Activated CD4-positive, alpha-beta T cell treated with anti-CD3 and anti-CD28 coated beads for 48 hours (primary cell): ENCODE data around the gene DNAH17.

ENCODE experiments used
- DNase-seq: peaks from one replicate; pipeline ENCODE4 v3.0.0-alpha.2; 2020

DNAH17 gene

GRCh38 chr17:78387977-78388941, 188.9 kb downstream of the DNAH17 start:
- no peak for DNase-seq

GRCh38 chr17:78384479-78385175, 192.6 kb downstream of the DNAH17 start:
- no peak for DNase-seq

DNA sequence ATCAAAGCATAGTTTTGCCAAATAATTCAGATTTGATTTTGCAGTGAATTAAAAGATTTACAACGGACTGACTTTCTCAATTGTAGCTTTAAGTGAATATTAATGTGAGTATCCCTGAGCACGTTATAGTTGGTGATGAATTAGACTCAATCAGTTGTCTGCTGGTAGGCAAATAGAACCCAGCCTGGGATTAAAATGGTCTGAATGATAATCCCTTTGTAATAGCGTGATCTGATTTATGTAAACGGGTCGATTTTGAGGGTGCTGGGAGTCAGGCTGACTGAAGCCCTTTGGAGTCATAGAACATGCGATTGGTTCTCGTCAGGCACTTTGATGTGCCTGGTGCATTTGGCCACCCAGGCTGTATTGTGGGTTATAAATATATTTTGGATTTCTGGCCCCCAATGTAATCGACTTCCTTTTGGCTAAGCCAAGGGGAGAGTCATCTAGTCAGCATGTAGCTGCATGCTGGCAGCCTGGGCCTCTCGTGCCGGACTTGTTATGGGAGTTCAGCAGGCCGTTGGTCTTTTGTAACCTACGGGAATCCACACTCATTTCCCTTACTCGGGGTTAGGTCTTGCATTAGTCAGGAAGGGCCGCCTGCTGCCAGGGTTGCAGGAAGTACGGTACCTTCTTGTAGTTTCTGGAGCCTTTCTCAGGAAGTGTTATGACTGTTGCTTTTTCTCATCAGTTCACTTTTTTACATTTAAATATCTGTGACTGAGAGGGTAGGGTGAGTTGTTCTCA, 193.3 kb downstream of the DNAH17 start:
- peak; percentile 84 for DNase-seq

GRCh38 chr17:78381601-78382232, 195.5 kb downstream of the DNAH17 start:
- DNase-seq, result peak; percentile 68

DNA sequence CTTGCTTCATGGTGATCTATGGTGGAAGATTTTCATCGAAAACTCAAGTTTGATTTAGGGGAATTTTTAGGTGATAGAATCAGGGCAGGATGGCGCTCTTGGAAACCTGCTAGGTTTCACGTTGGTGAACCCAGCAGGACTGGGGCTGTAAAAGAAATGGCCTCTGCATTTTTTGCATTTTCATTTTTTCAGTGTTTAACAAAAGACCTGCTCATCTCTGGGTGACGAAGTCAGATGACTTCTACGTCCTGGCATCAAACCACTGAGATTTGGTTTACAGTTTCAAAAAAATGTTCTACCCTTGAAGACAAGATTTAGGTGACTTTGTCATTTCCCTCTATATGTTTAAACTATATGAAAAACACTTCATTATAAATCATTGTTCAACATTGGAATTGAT, 196.8 kb downstream of the DNAH17 start:
- no peak for DNase-seq

DNA sequence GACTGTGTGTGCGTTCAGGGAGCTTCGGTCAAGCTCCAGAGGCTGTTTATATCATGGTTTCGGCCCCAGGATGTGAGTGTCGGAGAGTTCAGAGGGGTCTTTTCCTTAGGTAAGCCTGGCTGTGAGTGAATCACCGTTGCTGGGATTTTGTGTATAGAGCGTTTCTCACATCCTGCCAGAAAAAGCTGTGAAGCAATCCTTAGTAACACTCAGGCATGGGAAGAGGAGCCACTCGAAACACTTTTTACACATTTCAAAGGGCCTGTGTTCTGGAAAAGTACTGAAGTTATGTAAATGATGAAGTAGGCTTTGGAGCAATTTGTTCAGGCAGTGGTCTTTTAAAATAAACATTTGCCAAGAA, 198.1 kb downstream of the DNAH17 start:
- DNase-seq, result no peak

DNA sequence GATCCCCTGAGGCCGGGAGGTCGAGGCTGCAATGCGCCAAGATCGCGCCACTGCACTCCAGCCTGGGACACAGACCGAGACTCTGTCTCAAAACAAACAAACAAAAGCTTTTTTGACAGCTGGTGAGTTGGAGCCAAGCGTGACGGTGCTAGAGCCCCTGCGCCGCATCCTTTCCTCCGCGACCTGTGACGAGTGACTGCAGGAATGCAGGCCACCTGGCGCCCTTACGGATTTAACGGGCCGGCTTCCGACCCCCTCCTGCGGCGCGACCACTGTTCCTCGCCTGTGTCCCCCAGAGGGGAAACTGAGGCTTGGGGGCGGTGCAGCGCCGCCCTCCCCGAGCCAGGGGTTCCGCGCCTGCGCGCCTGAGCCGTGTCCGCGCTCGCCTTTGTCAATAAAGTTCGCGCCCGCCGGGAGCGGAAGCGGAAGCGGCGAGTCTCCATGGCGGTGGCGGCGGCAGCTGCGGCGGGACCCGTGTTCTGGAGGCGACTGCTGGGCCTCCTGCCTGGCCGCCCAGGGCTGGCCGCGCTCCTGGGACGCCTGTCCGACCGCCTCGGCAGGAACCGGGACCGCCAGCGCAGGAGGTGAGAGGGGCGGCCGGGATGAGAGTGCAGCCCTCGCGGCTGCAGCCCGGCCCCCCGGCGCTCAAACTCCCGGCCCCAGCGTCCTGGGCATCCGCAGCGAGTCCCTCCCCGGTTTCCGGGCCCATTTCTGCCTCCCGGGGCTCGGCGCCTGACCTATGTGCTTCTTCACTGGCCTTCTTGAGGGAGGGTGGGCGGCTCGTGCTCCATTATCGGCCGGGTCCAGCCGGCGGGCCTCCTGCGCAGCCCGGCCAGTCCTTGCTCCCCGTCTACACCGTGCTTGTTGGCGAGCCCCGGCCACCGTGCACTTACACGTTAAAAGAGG, 198.7 kb downstream of the DNAH17 start, which contains the start of gene PGS1:
TSS of gene PGS1 (plus strand) at position 425 of the 906 bp plus-strand sequence. CDS start at position 442, 17 bp downstream.
- peak; percentile 88 for DNase-seq

DNA sequence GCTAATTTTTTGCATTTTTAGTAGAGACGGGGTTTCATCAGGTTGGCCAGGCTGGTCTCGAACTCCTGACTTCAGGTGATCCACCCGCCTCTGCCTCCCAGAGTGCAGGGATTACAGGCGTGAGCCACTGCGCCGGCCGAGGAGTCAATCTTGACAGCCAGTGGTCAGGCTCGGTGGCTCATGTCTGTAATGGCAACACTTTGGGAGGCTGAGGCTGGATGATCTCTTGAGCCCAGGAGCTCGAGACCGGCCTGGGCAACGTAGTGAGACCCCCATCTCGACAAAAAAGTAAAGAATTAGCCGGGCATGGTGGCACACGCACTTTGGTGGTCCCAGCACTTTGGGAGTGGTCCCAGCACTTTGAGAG, 199.4 kb downstream of the DNAH17 start:
- no peak for DNase-seq

DNA sequence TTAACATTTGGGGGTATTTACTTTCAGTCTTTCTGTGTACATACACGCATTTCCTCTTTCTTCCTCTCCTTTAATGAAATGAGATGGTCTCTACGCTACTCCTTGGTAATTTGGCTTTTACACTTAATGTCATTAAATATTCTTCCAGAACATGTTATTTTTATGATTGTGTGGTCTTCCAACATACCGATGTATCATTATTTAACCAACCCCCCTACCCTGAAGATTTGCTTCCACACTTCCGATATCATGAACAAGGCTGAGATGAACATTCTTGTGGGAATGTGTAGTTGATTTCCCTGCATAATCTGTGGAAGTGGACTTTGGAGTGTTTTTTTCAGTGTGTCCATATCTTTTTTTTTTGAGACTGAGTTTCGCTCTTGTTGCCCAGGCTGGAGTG, 201.0 kb downstream of the DNAH17 start:
- DNase-seq, result no peak

- DNase-seq, result no peak
Observed at GRCh38 chr17:78375401-78376151, 201.6 kb downstream of the DNAH17 start.

DNA sequence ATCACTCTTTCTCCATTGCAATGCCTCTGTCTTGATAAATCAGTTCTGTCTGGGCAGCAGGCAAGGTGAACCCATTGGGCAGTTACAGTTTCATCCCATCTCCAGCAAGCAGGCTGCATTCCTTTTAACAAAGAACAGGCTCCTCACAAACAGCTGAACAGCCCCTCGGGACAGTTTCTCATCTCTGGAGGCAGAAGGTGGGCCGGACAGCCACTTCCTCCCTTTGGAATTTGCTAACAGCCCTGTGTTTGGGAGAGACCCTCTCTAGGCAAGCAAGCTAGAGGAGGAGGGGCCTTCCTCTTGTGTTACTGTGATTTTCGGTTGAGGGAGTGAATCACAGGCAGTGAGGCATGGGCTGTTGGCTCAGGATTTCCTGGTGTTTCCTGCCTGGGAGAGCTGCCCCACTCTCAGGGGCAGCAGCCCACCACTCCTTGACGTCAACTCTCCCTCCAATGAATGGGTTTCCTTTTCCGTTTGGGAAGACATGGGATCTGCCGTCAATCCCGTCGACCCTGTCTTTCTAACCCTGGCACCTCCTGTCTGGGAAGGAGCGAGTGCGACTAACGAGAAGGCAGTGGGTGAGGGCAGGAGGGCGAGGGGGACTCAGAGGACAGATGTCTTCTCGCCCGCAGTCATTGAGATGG, 202.4 kb downstream of the DNAH17 start:
- DNase-seq, result no peak

- DNase-seq, result no peak
Observed at GRCh38 chr17:78374189-78374588, 203.0 kb downstream of the DNAH17 start.
